HG03439 (cell line): ENCODE measurements around the gene FAM98B.

Source experiments
- ATAC-seq: cut with Tn5 transposase; IDR thresholded peaks from one replicate; pipeline ENCODE4 v1.9.1; 2021; ENCODE audit warnings: mild to moderate bottlenecking, moderate library complexity; ENCODE audit not compliant: unreplicated experiment

Gene FAM98B

DNA sequence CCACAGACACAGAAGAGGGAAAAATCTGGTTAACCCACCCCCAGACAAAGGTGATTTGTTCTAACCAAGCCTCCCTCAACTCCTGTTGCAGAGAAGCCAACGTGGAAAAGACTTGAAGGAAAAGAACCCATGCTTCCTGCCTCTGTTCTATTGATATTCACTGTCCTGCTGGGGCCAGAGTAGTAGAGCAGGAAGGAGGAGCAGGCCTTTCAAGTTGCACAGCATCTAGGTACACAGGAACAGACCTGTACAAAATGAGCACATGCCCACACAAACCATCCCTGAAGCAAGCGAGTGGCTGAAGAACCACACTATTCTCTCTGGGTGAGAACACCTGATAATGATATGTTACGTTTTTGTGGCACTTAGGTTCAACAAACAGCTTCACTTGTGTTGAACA, 80.8 kb downstream of the FAM98B start:
- ATAC-seq: no peak

GRCh38 chr15:38535491-38536200, 81.7 kb downstream of the FAM98B start:
- ATAC-seq: no peak

DNA sequence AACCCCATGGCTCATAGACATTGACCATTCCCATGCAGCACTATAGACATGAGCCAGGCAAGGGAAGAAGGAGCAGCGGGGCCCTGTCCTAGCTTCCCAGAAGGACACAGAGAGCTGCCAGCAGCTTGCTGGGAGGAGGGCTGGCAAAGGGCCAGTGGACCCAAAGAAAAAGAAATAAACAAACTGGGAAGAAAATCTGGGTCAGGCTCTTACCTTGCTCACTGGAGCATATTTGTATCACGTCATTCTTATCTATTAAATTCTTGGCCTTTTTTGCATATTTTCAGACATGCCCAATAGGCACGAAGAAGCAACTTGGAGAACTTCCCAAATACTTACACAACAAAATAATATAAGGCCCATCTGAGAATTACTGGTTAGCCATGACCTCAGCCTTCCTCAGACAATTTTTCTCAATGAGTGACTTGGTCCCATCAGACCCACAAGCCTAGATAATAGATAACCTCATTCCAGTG, 82.3 kb downstream of the FAM98B start:
- ATAC-seq: no peak
